ENCODE data around the gene ZNF385A. TPM values are rescaled to one million over a fixed set of nuclear protein-coding genes. Genes with fewer than 3 reads are reported as not detected.

The ZNF385A gene
- total RNA-seq, 4 donors from 2014 or later, result 0.26 to 16.9 (median 3.2) TPM

GRCh38 chr12:54392485-54393206, 8.1 kb upstream of the ZNF385A start:
- intact Hi-C loops (cut with DNase I; ENCODE audit: low total_unique reads), result no loop called here
- H3K27me3 ChIP-seq, result no peaks in the 10 kb centered on the region
- H3K36me3 ChIP-seq, result no peaks in the 10 kb centered on the region
- no peak overlapping the region for H3K4me3 ChIP-seq
- H3K27ac ChIP-seq, result no peak overlapping the region
- H3K4me1 ChIP-seq, result no peaks in the 10 kb centered on the region
- no peak for DNase-seq
- no peaks in the 10 kb centered on the region for H3K9me3 ChIP-seq
- TF ChIP-seq CTCF (IDR thresholded peaks at IDR 0.05), result no peak
- no peak for TF ChIP-seq POLR2A (IDR thresholded peaks at IDR 0.05)

GRCh38 chr12:54390668-54391551, 6.4 kb upstream of the ZNF385A start:
- H3K4me3 ChIP-seq, result peak overlapping the region; percentile 4 to 40
- TF ChIP-seq CTCF (IDR thresholded peaks at IDR 0.05) (no peak), POLR2A (IDR thresholded peaks at IDR 0.05) (no peak)
- intact Hi-C loops (cut with DNase I; ENCODE audit: low total_unique reads), result no loop called here

GRCh38 chr12:54390176-54390667, 5.7 kb upstream of the ZNF385A start:
- intact Hi-C loops (cut with DNase I; ENCODE audit: low total_unique reads), result no loop called here
- Histone ChIP-seq H3K27me3 (no peaks in the 10 kb centered on the region), H3K27ac (no peak overlapping the region), H3K9me3 (no peaks in the 10 kb centered on the region), H3K4me1 (no peaks in the 10 kb centered on the region), H3K36me3 (no peaks in the 10 kb centered on the region), H3K4me3 (no peak overlapping the region)
- TF ChIP-seq CTCF (IDR thresholded peaks at IDR 0.05), result no peak
- no peak for DNase-seq

More at GRCh38 chr12:54390668-54391551, 6.4 kb upstream of the ZNF385A start:
- H3K27ac ChIP-seq, result peak overlapping the region in 1 of 2 donors; percentile 23
- H3K9me3 ChIP-seq, result no peaks in the 10 kb centered on the region
- no peaks in the 10 kb centered on the region for H3K36me3 ChIP-seq
- H3K27me3 ChIP-seq, result no peaks in the 10 kb centered on the region
- H3K4me1 ChIP-seq, result no peaks in the 10 kb centered on the region
- no peak for DNase-seq

DNA sequence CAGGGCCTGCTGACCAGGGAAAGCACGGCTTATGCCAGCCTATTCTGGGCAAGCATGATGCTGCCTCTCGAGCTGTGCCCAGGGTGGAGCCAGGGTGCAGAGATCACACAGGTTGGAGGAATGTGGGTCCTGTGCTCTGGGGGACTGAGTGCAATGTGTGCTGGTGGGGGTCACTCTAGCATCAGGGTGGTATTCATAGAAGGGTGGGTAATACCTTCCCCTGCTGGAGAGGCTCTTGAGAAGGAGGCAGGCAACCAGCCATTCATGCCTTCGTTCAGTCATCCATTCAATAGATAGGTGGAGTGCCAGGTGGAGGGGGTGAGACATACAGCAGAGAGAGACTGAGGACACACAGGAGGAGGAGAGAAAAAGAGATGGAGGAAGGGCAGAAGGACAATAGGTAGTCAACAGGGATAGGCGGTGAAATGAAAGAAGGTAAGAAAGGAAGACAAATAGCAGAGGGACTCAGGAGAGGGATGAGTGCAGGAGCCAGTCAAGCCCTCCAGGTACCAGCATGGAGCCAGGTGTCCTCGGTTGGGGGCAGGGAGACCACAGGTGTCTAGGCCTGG, 5.2 kb upstream of the ZNF385A start:
- no peak overlapping the region for H3K27ac ChIP-seq

More for the DNA sequence above, 5.2 kb upstream of the ZNF385A start:
- Histone ChIP-seq H3K4me1 (no peaks in the 10 kb centered on the region), H3K36me3 (no peaks in the 10 kb centered on the region), H3K27me3 (no peaks in the 10 kb centered on the region), H3K9me3 (no peaks in the 10 kb centered on the region), H3K4me3 (no peak overlapping the region)
- intact Hi-C loops (cut with DNase I; ENCODE audit: low total_unique reads), result no loop called here
- TF ChIP-seq CTCF (IDR thresholded peaks at IDR 0.05) (no peak), POLR2A (IDR thresholded peaks at IDR 0.05) (no peak)
- no peak for DNase-seq
